Measurements from ENCODE around the gene EIF3J.

DNA sequence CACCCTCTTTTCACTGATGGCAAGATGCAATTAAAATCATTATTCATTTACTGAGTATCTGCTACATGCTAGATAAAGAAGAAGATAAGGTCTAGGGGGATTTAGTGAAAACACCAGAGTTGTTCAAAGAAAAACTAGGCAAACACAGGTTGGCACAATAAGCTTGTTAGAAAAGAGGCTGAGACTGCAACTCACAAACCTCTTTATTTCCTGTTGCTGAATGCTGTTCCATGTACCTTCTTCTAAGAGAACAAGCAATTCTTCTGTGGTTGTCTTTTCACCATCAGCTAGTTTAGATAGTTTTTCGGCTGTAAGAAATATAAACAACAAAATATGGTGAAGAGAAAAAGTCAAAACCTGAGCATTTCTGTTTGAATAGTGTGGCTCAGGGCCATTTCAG lies 61.1 kb downstream of the EIF3J start:
- TF ChIP-seq EZH2phosphoT487 (IDR thresholded peaks at IDR 0.05; ENCODE audit: insufficient read depth, low read depth), result no peak
- TF ChIP-seq EZH2 (IDR thresholded peaks at IDR 0.05; ENCODE audit: insufficient read depth, poor library complexity, severe bottlenecking), result no peak

Data from GM23248 (cell line).